H1 (cell line): ENCODE results near the gene OGDH.

Source experiments
- CEBPB ChIP-seq: IDR thresholded peaks from 2 replicates; pipeline ENCODE4 v1.6.1; 2012; ENCODE audit warnings: low read depth, low read length
- EZH2 ChIP-seq: fragments of 200-600 bp; sonication (generic); IDR thresholded peaks from 2 replicates; pipeline ENCODE4 v1.7.1; 2012; ENCODE audit warnings: low read depth, mild to moderate bottlenecking, moderate library complexity, low read length, inconsistent platforms; ENCODE audit not compliant: severe bottlenecking
- GTF2F1 ChIP-seq: IDR thresholded peaks from 2 replicates; pipeline ENCODE4 v1.6.1; 2012; ENCODE audit warnings: low read depth, low read length, improper control_type of control experiment, borderline replicate concordance
- KDM1A ChIP-seq: fragments of 200-600, 300-600 bp; sonication (generic); IDR thresholded peaks from 2 replicates; pipeline ENCODE4 v1.7.1; 2016; ENCODE audit warnings: mild to moderate bottlenecking, low read length, borderline replicate concordance
- POLR2A ChIP-seq, 2 experiments: IDR thresholded peaks; 1 replicate in 1 of 2; 2 replicates in 1 of 2; pipeline ENCODE4 v1.6.1; 2011; ENCODE audit warnings: low read depth in 2 of 2, low read length in 2 of 2, mild to moderate bottlenecking in 2 of 2; ENCODE audit errors: control extremely low read depth in 1 of 2
- RAD21 ChIP-seq, 2 experiments: IDR thresholded peaks in 1 of 2; conservative IDR thresholded peaks in 1 of 2; 2 replicates each; pipeline ENCODE4 v1.6.1; 2011; ENCODE audit warnings: low read depth in 2 of 2, low read length in 2 of 2, improper control_type of control experiment in 1 of 2, inconsistent platforms in 1 of 2, mild to moderate bottlenecking in 1 of 2, moderate library complexity in 1 of 2
- TAF1 ChIP-seq: IDR thresholded peaks from 2 replicates; pipeline ENCODE4 v1.6.1; 2011; ENCODE audit warnings: mild to moderate bottlenecking, low read depth, low read length
- TEAD4 ChIP-seq: IDR thresholded peaks from 2 replicates; pipeline ENCODE4 v1.6.1; 2012; ENCODE audit warnings: low read depth, low read length, inconsistent platforms, mixed read lengths
- TF ChIP-seq, protein P1 (sequence below), 3 experiments: IDR thresholded peaks; 1 replicate in 2 of 3; 2 replicates in 1 of 3; pipeline versions ENCODE4 v1.5.1 to v1.6.1; 2011; ENCODE audit warnings: low read length in 3 of 3, mild to moderate bottlenecking in 3 of 3, inconsistent platforms in 2 of 3, low read depth in 1 of 3, moderate library complexity in 1 of 3; ENCODE audit not compliant: insufficient read depth in 1 of 3; ENCODE audit errors: control extremely low read depth in 1 of 3
- TF ChIP-seq, protein P2 (sequence below): IDR thresholded peaks from 2 replicates; pipeline ENCODE4 v1.6.1; 2011; ENCODE audit warnings: low read depth, mild to moderate bottlenecking, low read length; ENCODE audit not compliant: insufficient read depth
- TF ChIP-seq, protein P3 (sequence below): IDR thresholded peaks from 2 replicates; pipeline ENCODE4 v1.6.1; 2012; ENCODE audit warnings: inconsistent platforms

DNA sequence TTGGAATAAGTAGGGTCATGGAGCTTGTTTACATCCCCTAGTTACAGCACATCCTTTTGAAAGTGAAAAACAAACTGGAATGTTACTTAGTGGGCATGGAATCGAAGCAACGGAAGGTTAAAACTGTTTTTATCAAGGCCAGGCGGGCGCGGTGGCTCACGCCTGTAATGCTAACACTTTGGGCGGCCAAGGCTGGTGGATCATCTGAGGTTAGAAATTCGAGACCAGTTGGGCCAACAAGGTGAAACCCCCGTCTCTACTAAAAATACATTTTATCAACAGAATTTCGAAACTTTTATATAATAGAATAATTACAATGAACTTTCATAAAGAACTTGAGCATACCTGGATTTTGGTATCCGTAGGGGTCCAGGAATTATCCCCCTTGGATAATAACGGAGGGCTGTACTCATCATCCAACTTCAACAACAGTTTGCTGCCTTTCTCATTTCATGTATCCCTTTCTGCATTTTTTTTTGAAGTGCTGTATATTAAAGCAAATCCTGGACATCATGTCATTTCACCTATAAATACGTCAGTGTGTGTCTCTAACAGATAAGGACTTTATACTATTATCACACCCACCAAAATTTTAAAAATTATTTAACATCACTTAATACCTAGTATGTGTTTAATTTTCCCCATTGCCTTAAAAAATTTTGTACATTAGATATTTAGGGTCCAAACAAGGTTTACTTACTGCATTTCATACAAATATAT is 23.1 kb upstream of the OGDH start:
- TF ChIP-seq, protein P1, sequence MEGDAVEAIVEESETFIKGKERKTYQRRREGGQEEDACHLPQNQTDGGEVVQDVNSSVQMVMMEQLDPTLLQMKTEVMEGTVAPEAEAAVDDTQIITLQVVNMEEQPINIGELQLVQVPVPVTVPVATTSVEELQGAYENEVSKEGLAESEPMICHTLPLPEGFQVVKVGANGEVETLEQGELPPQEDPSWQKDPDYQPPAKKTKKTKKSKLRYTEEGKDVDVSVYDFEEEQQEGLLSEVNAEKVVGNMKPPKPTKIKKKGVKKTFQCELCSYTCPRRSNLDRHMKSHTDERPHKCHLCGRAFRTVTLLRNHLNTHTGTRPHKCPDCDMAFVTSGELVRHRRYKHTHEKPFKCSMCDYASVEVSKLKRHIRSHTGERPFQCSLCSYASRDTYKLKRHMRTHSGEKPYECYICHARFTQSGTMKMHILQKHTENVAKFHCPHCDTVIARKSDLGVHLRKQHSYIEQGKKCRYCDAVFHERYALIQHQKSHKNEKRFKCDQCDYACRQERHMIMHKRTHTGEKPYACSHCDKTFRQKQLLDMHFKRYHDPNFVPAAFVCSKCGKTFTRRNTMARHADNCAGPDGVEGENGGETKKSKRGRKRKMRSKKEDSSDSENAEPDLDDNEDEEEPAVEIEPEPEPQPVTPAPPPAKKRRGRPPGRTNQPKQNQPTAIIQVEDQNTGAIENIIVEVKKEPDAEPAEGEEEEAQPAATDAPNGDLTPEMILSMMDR (IDR thresholded peaks at IDR 0.05; ENCODE audit: control extremely low read depth in 1 of 3, insufficient read depth in 1 of 3, low read depth in 1 of 3, low read length in 3 of 3), result no peak
- TF ChIP-seq TAF1 (no peak), GTF2F1 (no peak), CEBPB (no peak), KDM1A (no peak), TEAD4 (no peak), POLR2A (IDR thresholded peaks at IDR 0.05; ENCODE audit: control extremely low read depth in 1 of 2, low read depth in 2 of 2, low read length in 2 of 2) (no peak), RAD21 (IDR thresholded peaks at IDR 0.05 in 1 of 2, conservative IDR thresholded peaks at IDR 0.05 in 1 of 2; ENCODE audit: low read depth in 2 of 2, low read length in 2 of 2) (no peak), EZH2 (no peak)
- TF ChIP-seq, protein P2, sequence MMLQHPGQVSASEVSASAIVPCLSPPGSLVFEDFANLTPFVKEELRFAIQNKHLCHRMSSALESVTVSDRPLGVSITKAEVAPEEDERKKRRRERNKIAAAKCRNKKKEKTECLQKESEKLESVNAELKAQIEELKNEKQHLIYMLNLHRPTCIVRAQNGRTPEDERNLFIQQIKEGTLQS, result no peak
- TF ChIP-seq, protein P3, sequence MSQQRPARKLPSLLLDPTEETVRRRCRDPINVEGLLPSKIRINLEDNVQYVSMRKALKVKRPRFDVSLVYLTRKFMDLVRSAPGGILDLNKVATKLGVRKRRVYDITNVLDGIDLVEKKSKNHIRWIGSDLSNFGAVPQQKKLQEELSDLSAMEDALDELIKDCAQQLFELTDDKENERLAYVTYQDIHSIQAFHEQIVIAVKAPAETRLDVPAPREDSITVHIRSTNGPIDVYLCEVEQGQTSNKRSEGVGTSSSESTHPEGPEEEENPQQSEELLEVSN, result no peak
